K562 (cell line): ENCODE measurements around the gene MAD2L1. TPM values are rescaled to one million over a fixed set of nuclear protein-coding genes. Genes with fewer than 3 reads are reported as not detected.

Experiments
- ATAC-seq: fragments of 200-7000 bp; cut with Tn5 transposase; 3 replicates; pipeline ENCODE4 v1.9.1; 2020; ENCODE audit warnings: moderate library complexity
- BruUV-seq: library from RNA; stranded (reverse); fragments of 400-500 nt; replicated peaks from 2 replicates; lab custom pipeline; 2021; lab: Mats Ljungman, UMichigan
- CTCF ChIA-PET: fragments of 300-600 bp; formaldehyde crosslinking; extraction: SDS; loops from one replicate; lab custom pipeline; 2021; ENCODE audit warnings: low intra/inter-chr PET ratio; lab: Yijun Ruan, JAX
- POLR2A ChIA-PET: fragments of 300-600, 350-650 bp; sonication (Branson Sonifier 250); formaldehyde crosslinking; extraction: SDS; loops from one replicate; lab custom pipeline; 2021; ENCODE audit warnings: antibody characterized with exemption, inconsistent platforms; lab: Yijun Ruan, JAX
- DNase-seq, 4 experiments: peaks; one replicate each; pipeline versions ENCODE4 v3.0.0 to v3.0.0-alpha.2; 2011 to 2018; ENCODE audit warnings: low spot score in 3 of 4, mixed read lengths in 3 of 4; ENCODE audit errors: extremely low read depth in 1 of 4
- FAIRE-seq: peaks from 2 replicates; lab custom pipeline; 2011; peaks lifted over from hg19 to GRCh38; lab: Jason Lieb, UNC
- H2AFZ ChIP-seq: 2 replicates; pipeline ENCODE4 v1.6.0; 2011; ENCODE audit warnings: low read depth, low read length, control low read depth, inconsistent platforms
- H3K27ac ChIP-seq: fragments of 200-600 bp; 3 replicates; pipeline ENCODE4 v1.8.0; 2011; ENCODE audit warnings: low read depth, mild to moderate bottlenecking, control low read depth, inconsistent platforms, low read length, moderate library complexity, mixed read lengths; ENCODE audit errors: extremely low read depth
- H3K27me3 ChIP-seq, 2 experiments: fragments of 300-600 bp in 1 of 2; 2 replicates in 1 of 2; 3 replicates in 1 of 2; pipeline versions ENCODE4 v1.6.0 to v1.8.0; 2011; ENCODE audit warnings: inconsistent platforms in 2 of 2, low read length in 2 of 2, mild to moderate bottlenecking in 1 of 2, mixed read lengths in 1 of 2, moderate library complexity in 1 of 2; ENCODE audit not compliant: control insufficient read depth in 2 of 2, insufficient read depth in 2 of 2
- H3K36me3 ChIP-seq: fragments of 300-600 bp; 3 replicates; pipeline ENCODE4 v1.8.0; 2011; ENCODE audit warnings: mild to moderate bottlenecking, low read length, inconsistent platforms; ENCODE audit not compliant: control insufficient read depth, insufficient read depth
- H3K4me1 ChIP-seq, 2 experiments: fragments of 200-600 bp in 1 of 2; replicated peaks in 1 of 2; 2 replicates in 1 of 2; 3 replicates in 1 of 2; pipeline versions ENCODE4 v1.5.1 to v1.8.0; 2011; ENCODE audit warnings: inconsistent platforms in 2 of 2, low read length in 2 of 2, mild to moderate bottlenecking in 1 of 2, mixed read lengths in 1 of 2, moderate library complexity in 1 of 2; ENCODE audit not compliant: control insufficient read depth in 2 of 2, insufficient read depth in 2 of 2
- H3K4me2 ChIP-seq: 2 replicates; pipeline ENCODE4 v1.6.1; 2011; ENCODE audit warnings: low read length, control low read depth, inconsistent platforms, mixed read lengths; ENCODE audit not compliant: insufficient read depth
- H3K4me3 ChIP-seq: fragments of 200-600 bp; sonication (generic), shearing (Covaris generic); 2 replicates; pipeline ENCODE4 v1.5.1; 2016; ENCODE audit warnings: control low read depth, inconsistent platforms
- H3K79me2 ChIP-seq: fragments of 200-600 bp; 3 replicates; pipeline ENCODE4 v1.8.0; 2011; ENCODE audit warnings: low read length, inconsistent platforms; ENCODE audit not compliant: control insufficient read depth, insufficient read depth
- H3K9ac ChIP-seq, 2 experiments: 2 replicates each; pipeline versions ENCODE4 v1.6.0 to v1.6.1; 2011; ENCODE audit warnings: low read depth in 2 of 2, low read length in 2 of 2, control low read depth in 1 of 2, inconsistent platforms in 1 of 2, mild to moderate bottlenecking in 1 of 2, mixed read lengths in 1 of 2; ENCODE audit not compliant: insufficient read depth in 1 of 2
- H3K9me1 ChIP-seq: one replicate; pipeline ENCODE4 v1.6.0; 2011; ENCODE audit warnings: inconsistent platforms, mild to moderate bottlenecking, low read length, moderate library complexity; ENCODE audit not compliant: control insufficient read depth, insufficient read depth
- H3K9me3 ChIP-seq: replicated peaks from 2 replicates; pipeline ENCODE4 v1.5.1; 2011; ENCODE audit warnings: low read depth, low read length, inconsistent platforms; ENCODE audit not compliant: control insufficient read depth, insufficient read depth
- H4K20me1 ChIP-seq: replicated peaks from 2 replicates; pipeline ENCODE4 v1.6.1; 2011; ENCODE audit warnings: low read length, inconsistent platforms, mixed read lengths; ENCODE audit not compliant: control insufficient read depth, insufficient read depth
- CBFA2T3 ChIP-seq: fragments of 450-650 bp; IDR thresholded peaks from 2 replicates; pipeline ENCODE4 v1.6.1; 2017
- HMG20A ChIP-seq: fragments of 450-650 bp; formaldehyde crosslinking; conservative IDR thresholded peaks from 2 replicates; pipeline ENCODE4 v1.4.0; 2020; ENCODE audit warnings: mild to moderate bottlenecking, mixed read lengths
- KDM5B ChIP-seq: fragments of 200-600 bp; sonication (generic); IDR thresholded peaks from 2 replicates; pipeline ENCODE4 v1.6.1; 2012; ENCODE audit warnings: low read depth, mild to moderate bottlenecking, moderate library complexity, low read length, control low read depth, inconsistent platforms; ENCODE audit not compliant: insufficient replicate concordance
- KLF1 ChIP-seq: fragments of 450-650 bp; IDR thresholded peaks from 2 replicates; pipeline ENCODE4 v1.6.1; 2016; ENCODE audit warnings: missing genetic modification characterization, missing compliant biosample characterization
- MECOM ChIP-seq: fragments of 250-450 bp; sonication (Bioruptor Pico); IDR thresholded peaks from 2 replicates; pipeline ENCODE4 v1.8.0; 2022; ENCODE audit warnings: inconsistent platforms
- MED1 ChIP-seq: sonication (generic); formaldehyde crosslinking; IDR thresholded peaks from 2 replicates; pipeline ENCODE4 v1.8.1; 2023; ENCODE audit warnings: missing genetic modification reagents, borderline replicate concordance
- MEF2A ChIP-seq: IDR thresholded peaks from 2 replicates; pipeline ENCODE4 v1.6.1; 2011; ENCODE audit warnings: low read depth, mild to moderate bottlenecking, low read length, moderate library complexity; ENCODE audit not compliant: control insufficient read depth
- NFRKB ChIP-seq: fragments of 450-650 bp; IDR thresholded peaks from 2 replicates; pipeline ENCODE4 v1.6.1; 2016; ENCODE audit warnings: low read depth
- NR1H2 ChIP-seq: sonication (generic); formaldehyde crosslinking; IDR thresholded peaks from 2 replicates; pipeline ENCODE4 v1.4.0; 2020; ENCODE audit warnings: mild to moderate bottlenecking, missing genetic modification reagents
- YY1 ChIP-seq, 3 experiments: IDR thresholded peaks; 2 replicates each; pipeline ENCODE4 v1.6.1; 2011; ENCODE audit warnings: low read length in 2 of 3, mild to moderate bottlenecking in 2 of 3, moderate library complexity in 2 of 3, borderline replicate concordance in 1 of 3, control low read depth in 1 of 3, low read depth in 1 of 3; ENCODE audit not compliant: insufficient read depth in 3 of 3, insufficient replicate concordance in 2 of 3, control insufficient read depth in 1 of 3, insufficient read length in 1 of 3; ENCODE audit errors: extremely low read depth in 1 of 3
- ZBTB1 ChIP-seq: sonication (generic); formaldehyde crosslinking; IDR thresholded peaks from 2 replicates; pipeline ENCODE4 v1.8.1; 2023; ENCODE audit warnings: missing genetic modification reagents, low read depth, mild to moderate bottlenecking, borderline replicate concordance
- ZBTB7A ChIP-seq: IDR thresholded peaks from 2 replicates; pipeline ENCODE4 v1.6.1; 2011; ENCODE audit warnings: low read depth, mild to moderate bottlenecking, low read length, moderate library complexity, borderline replicate concordance; ENCODE audit not compliant: control insufficient read depth
- ZFP1 ChIP-seq: fragments of 450-650 bp; formaldehyde crosslinking; IDR thresholded peaks from 2 replicates; pipeline ENCODE4 v1.4.0; 2020; ENCODE audit warnings: mild to moderate bottlenecking, mixed read lengths
- ZFP30 ChIP-seq: fragments of 250-450 bp; sonication (Bioruptor Pico); IDR thresholded peaks from 2 replicates; pipeline ENCODE4 v1.8.0; 2022; ENCODE audit warnings: moderate library complexity, mild to moderate bottlenecking, inconsistent platforms, borderline replicate concordance
- ZSCAN32 ChIP-seq: fragments of 450-650 bp; formaldehyde crosslinking; IDR thresholded peaks from 2 replicates; pipeline ENCODE4 v1.4.0; 2020; ENCODE audit warnings: mild to moderate bottlenecking, moderate library complexity
- WGBS: fragments of 100-300 bp; shearing (Covaris generic); methylation state at CpG from one replicate; pipeline ENCODE4 v1.1.6; 2016; ENCODE audit warnings: low coverage, mixed read lengths; ENCODE audit not compliant: insufficient coverage; ENCODE audit errors: missing lambda C conversion rate; 5-methylcytosine and 5-hydroxymethylcytosine counted together
- in situ Hi-C: fragments of 300-500 bp; cut with MboI; formaldehyde crosslinking; loops from 4 replicates; pipeline ENCODE4 v1.15.0; 2018; ENCODE audit warnings: inconsistent platforms, mixed read lengths
- intact Hi-C: fragments of 100-400 bp; cut with micrococcal nuclease; formaldehyde crosslinking; loops from 2 replicates; pipeline ENCODE4 v1.14.2; 2022
- polyA plus RNA-seq, 8 experiments: library from polyadenylated mRNA; depleted of rRNA in 4 of 8; stranded (reverse) in 5 of 8; unstranded in 3 of 8; fragments of >200 nt; fragmentation: Nextera tagmentation in 2 of 8; fragmentation: Illumina TruSeq in 1 of 8; extraction: Ambion mirVana in 2 of 8; extraction: Trizol in 1 of 8; gene quantifications; 2 replicates each; pipeline versions ENCODE4 v1.2.1 to v1.2.3, GENCODE V29; 2011 to 2014; ENCODE audit warnings: inconsistent platforms in 1 of 8, missing spikeins in 1 of 8
- total RNA-seq, 7 experiments: library from RNA; depleted of rRNA in 6 of 7; stranded (reverse); fragments of >200 nt in 6 of 7; fragmentation: Illumina TruSeq in 2 of 7; extraction: Trizol in 2 of 7; gene quantifications; 2 replicates each; pipeline versions ENCODE4 v1.2.1 to v1.2.3, GENCODE V29; 2011 to 2021; ENCODE audit warnings: low replicate concordance in 1 of 7
- TF ChIP-seq, protein P1 (sequence below): IDR thresholded peaks from 2 replicates; pipeline ENCODE4 v1.6.1; 2012; ENCODE audit warnings: low read depth, low read length, improper control_type of control experiment, borderline replicate concordance
- TF ChIP-seq, protein P2 (sequence below): fragments of 250-450 bp; sonication (Bioruptor Pico); IDR thresholded peaks from 2 replicates; pipeline ENCODE4 v1.4.0; 2020; ENCODE audit warnings: mild to moderate bottlenecking, moderate library complexity, borderline replicate concordance

The MAD2L1 gene
- total and polyA plus RNA-seq, 9 of the 15 experiments (the other 6 are each of a cell fraction or from before 2014, with no cell fraction given): 75.0 to 494 (median 129) TPM

DNA sequence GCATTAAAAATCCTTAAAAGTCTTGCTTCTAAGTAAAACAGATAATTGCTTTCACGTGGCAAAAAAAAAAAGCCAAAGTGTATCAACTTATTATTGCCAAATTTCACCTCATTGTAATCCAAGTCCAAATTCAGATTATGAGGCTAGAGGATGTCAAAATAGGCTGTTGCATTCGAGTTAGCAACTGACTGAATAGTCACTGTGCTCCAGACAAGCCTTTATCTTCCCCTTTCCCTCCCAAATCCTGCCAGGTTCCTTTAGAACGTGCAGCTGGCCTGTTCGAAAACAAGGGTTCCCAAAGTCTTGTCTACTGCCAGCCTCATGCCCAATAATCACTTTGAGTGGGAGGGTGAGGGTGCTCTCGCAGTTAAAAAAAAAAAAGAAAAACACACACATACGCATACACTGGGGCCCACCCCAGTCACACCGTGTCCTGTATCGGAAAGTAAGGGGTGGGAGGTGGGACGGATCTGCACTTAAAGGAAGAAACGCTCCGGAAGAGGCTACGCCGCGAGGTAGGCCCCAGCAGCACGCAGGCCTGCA lies 603 bp downstream of the MAD2L1 start:
- H3K27me3 ChIP-seq: no peaks in the 10 kb centered on the region
- H3K4me2 ChIP-seq: peak overlapping the region; percentile 90
- no peaks in the 10 kb centered on the region for H3K9me1 ChIP-seq
- BruUV-seq: TSS peak; percentile 56
- peaks cover 3 to 25% of the 10 kb centered on the region in 2 experiments for H3K4me1 ChIP-seq
- ChIA-PET CTCF (no interaction called here), POLR2A (interaction anchor here (1.0 to 1.2 kb wide), 2 partner anchors 8 to 10 kb away, joined by 3 to 4 read pairs; no protein-coding TSS in a partner anchor)
- 0% methylated on average over 12 of the region's 15 CpGs for WGBS
- peak overlapping the region; percentile 82 for H2AFZ ChIP-seq
- FAIRE-seq (peak; percentile 65), DNase-seq (peak in 2 of 4 experiments; percentile 52 to 60), ATAC-seq (peak; percentile 2)
- H3K36me3 ChIP-seq: peaks cover 41% of the 10 kb centered on the region
- peaks cover 82% of the 10 kb centered on the region for H3K79me2 ChIP-seq
- no peaks in the 10 kb centered on the region for H3K9me3 ChIP-seq
- intact Hi-C loops: no loop called here
- peaks cover 8% of the 10 kb centered on the region; the same call in 1 of the 2 replicates for H4K20me1 ChIP-seq
- peak overlapping the region; percentile 78 for H3K4me3 ChIP-seq
- H3K9ac ChIP-seq: peak overlapping the region; percentile 84 to 96
- in situ Hi-C loops: no loop called here
- peak overlapping the region; percentile 91 for H3K27ac ChIP-seq
- TF ChIP-seq HMG20A (no peak), KLF1 (tag) (0 out of 2 replicates have a peak, but pooled peaks have one; percentile 16), MECOM (CRISPR knock-in tag) (0 out of 2 replicates have a peak, but pooled peaks have one; percentile 31), MED1 (CRISPR knock-in tag) (no peak), NR1H2 (CRISPR knock-in tag) (0 out of 2 replicates have a peak, but pooled peaks have one; percentile 4), ZFP30 (CRISPR knock-in tag) (no peak), KDM5B (no peak), CBFA2T3 (no peak), ZFP1 (CRISPR knock-in tag) (no peak), NFRKB (0 out of 2 replicates have a peak, but pooled peaks have one; percentile 34), ZSCAN32 (CRISPR knock-in tag) (no peak), YY1 (IDR thresholded peaks at IDR 0.05; ENCODE audit: borderline replicate concordance in 1 of 3, control insufficient read depth in 1 of 3, extremely low read depth in 1 of 3, insufficient read depth in 3 of 3, insufficient read length in 1 of 3, insufficient replicate concordance in 2 of 3, low read depth in 1 of 3, low read length in 2 of 3) (no peak), MEF2A (no peak), ZBTB1 (CRISPR knock-in tag) (0 out of 2 replicates have a peak, but pooled peaks have one; percentile 13), ZBTB7A (0 out of 2 replicates have a peak, but pooled peaks have one; percentile 19)
- TF ChIP-seq, protein P1, sequence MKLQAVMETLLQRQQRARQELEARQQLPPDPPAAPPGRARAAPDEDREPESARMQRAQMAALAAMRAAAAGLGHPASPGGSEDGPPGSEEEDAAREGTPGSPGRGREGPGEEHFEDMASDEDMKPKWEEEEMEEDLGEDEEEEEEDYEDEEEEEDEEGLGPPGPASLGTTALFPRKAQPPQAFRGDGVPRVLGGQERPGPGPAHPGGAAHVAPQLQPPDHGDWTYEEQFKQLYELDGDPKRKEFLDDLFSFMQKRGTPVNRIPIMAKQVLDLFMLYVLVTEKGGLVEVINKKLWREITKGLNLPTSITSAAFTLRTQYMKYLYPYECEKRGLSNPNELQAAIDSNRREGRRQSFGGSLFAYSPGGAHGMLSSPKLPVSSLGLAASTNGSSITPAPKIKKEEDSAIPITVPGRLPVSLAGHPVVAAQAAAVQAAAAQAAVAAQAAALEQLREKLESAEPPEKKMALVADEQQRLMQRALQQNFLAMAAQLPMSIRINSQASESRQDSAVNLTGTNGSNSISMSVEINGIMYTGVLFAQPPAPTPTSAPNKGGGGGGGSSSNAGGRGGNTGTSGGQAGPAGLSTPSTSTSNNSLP: no peak
- TF ChIP-seq, protein P2, sequence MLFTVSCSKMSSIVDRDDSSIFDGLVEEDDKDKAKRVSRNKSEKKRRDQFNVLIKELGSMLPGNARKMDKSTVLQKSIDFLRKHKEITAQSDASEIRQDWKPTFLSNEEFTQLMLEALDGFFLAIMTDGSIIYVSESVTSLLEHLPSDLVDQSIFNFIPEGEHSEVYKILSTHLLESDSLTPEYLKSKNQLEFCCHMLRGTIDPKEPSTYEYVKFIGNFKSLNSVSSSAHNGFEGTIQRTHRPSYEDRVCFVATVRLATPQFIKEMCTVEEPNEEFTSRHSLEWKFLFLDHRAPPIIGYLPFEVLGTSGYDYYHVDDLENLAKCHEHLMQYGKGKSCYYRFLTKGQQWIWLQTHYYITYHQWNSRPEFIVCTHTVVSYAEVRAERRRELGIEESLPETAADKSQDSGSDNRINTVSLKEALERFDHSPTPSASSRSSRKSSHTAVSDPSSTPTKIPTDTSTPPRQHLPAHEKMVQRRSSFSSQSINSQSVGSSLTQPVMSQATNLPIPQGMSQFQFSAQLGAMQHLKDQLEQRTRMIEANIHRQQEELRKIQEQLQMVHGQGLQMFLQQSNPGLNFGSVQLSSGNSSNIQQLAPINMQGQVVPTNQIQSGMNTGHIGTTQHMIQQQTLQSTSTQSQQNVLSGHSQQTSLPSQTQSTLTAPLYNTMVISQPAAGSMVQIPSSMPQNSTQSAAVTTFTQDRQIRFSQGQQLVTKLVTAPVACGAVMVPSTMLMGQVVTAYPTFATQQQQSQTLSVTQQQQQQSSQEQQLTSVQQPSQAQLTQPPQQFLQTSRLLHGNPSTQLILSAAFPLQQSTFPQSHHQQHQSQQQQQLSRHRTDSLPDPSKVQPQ (CRISPR knock-in tag): no peak
